A673 (cell line): Measurements from ENCODE around the gene MAP7. TPM values are rescaled to one million over a fixed set of nuclear protein-coding genes. Genes with fewer than 3 reads are reported as not detected.

Experiments used
- BruUV-seq: library from RNA; stranded (reverse); fragments of 400-500 nt; replicated peaks from 2 replicates; lab custom pipeline; 2021; lab: Mats Ljungman, UMichigan
- CTCF ChIA-PET: fragments of 300-600 bp; sonication (Branson Sonifier 250); formaldehyde crosslinking; loops from one replicate; lab custom pipeline; 2022; ENCODE audit warnings: antibody characterized with exemption; lab: Charles Lee
- POLR2A ChIA-PET: fragments of 300-600 bp; sonication (Branson Sonifier 250); formaldehyde crosslinking; loops from one replicate; lab custom pipeline; 2022; ENCODE audit warnings: antibody characterized with exemption; ENCODE audit not compliant: low non-redundant PET; lab: Charles Lee
- DNase-seq: peaks from one replicate; pipeline ENCODE4 v3.0.0-alpha.2; 2015; ENCODE audit warnings: low spot score
- H3K27ac ChIP-seq: fragments of 200-600 bp; sonication (generic); 2 replicates; pipeline ENCODE4 v1.5.1; 2016; ENCODE audit warnings: mixed run types, low read depth, mild to moderate bottlenecking, mixed read lengths, antibody characterized with exemption, low read length; ENCODE audit not compliant: poor library complexity, severe bottlenecking
- H3K27me3 ChIP-seq: fragments of 200-600 bp; sonication (generic); replicated peaks from 2 replicates; pipeline ENCODE4 v1.6.1; 2017; ENCODE audit warnings: mixed run types, low read depth, mild to moderate bottlenecking, mixed read lengths, antibody characterized with exemption, low read length; ENCODE audit not compliant: insufficient read depth, poor library complexity
- H3K36me3 ChIP-seq: fragments of 200-600 bp; sonication (generic); 2 replicates; pipeline ENCODE4 v1.6.1; 2016; ENCODE audit warnings: mixed run types, mild to moderate bottlenecking, mixed read lengths, antibody characterized with exemption, low read length; ENCODE audit not compliant: insufficient read depth, poor library complexity, severe bottlenecking
- H3K4me1 ChIP-seq: fragments of 200-600 bp; sonication (generic); 2 replicates; pipeline ENCODE4 v1.6.1; 2017; ENCODE audit warnings: mixed run types, mild to moderate bottlenecking, mixed read lengths, antibody characterized with exemption, low read length; ENCODE audit not compliant: insufficient read depth, poor library complexity, severe bottlenecking
- H3K4me3 ChIP-seq: fragments of 200-600 bp; sonication (generic); 2 replicates; pipeline ENCODE4 v1.5.1; 2016; ENCODE audit warnings: low read depth, mixed run types, mild to moderate bottlenecking, mixed read lengths, low read length; ENCODE audit not compliant: poor library complexity, severe bottlenecking
- H3K9me3 ChIP-seq: fragments of 200-600 bp; sonication (generic); 2 replicates; pipeline ENCODE4 v1.6.1; 2016; ENCODE audit warnings: mixed run types, low read depth, mild to moderate bottlenecking, mixed read lengths, antibody characterized with exemption, low read length; ENCODE audit not compliant: poor library complexity, severe bottlenecking
- EZH2 ChIP-seq: fragments of 200-600 bp; sonication (generic); IDR thresholded peaks from 2 replicates; pipeline ENCODE4 v1.6.1; 2017; ENCODE audit warnings: borderline replicate concordance, low read depth, mild to moderate bottlenecking, mixed read lengths, antibody characterized with exemption, low read length; ENCODE audit not compliant: poor library complexity, severe bottlenecking
- intact Hi-C: fragments of 100-400 bp; cut with micrococcal nuclease; formaldehyde crosslinking; loops from one replicate; pipeline ENCODE4 v1.10.0; 2022; ENCODE audit not compliant: unreplicated experiment
- total RNA-seq: library from RNA; stranded (reverse); gene quantifications from 2 replicates; pipeline ENCODE4 v1.2.3, GENCODE V29; 2021
- TF ChIP-seq, protein P1 (sequence below): fragments of 300-800, 200-600 bp; sonication (generic); conservative IDR thresholded peaks from 2 replicates; pipeline ENCODE4 v1.5.1; 2017; ENCODE audit warnings: low read depth, mild to moderate bottlenecking, antibody characterized with exemption, low read length, moderate library complexity, mixed read lengths

MAP7 gene
- total RNA-seq, 1 experiment from 2014 or later: 0.09 TPM

DNA sequence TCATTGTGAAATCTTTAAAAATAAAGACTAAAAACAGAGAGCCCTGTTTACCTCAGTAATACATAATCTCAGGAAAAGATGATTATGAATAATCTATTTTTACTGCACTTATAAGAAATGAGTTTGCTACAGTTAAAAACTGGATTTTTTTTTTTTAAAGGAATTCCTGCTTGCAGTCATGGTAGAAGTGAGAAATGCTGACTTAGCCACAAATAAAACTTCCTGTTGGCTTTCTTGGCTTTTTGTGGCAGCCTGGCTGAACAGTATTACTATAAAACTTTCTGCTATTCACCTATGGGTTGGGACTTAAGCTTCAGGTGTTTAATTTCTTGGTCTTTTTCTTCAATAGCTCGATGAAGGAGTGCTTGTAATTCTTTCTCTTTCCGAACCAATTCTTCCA, 12.0 kb upstream of the MAP7 start:
- ChIA-PET CTCF (no interaction called here), POLR2A (no interaction called here)
- Histone ChIP-seq H3K36me3 (no peaks in the 10 kb centered on the region), H3K4me1 (peaks cover 4% of the 10 kb centered on the region), H3K27me3 (no peaks in the 10 kb centered on the region), H3K9me3 (no peaks in the 10 kb centered on the region), H3K4me3 (no peak overlapping the region), H3K27ac (no peak overlapping the region)
- BruUV-seq: no TSS peak
- DNase-seq: no peak
- TF ChIP-seq, protein P1, sequence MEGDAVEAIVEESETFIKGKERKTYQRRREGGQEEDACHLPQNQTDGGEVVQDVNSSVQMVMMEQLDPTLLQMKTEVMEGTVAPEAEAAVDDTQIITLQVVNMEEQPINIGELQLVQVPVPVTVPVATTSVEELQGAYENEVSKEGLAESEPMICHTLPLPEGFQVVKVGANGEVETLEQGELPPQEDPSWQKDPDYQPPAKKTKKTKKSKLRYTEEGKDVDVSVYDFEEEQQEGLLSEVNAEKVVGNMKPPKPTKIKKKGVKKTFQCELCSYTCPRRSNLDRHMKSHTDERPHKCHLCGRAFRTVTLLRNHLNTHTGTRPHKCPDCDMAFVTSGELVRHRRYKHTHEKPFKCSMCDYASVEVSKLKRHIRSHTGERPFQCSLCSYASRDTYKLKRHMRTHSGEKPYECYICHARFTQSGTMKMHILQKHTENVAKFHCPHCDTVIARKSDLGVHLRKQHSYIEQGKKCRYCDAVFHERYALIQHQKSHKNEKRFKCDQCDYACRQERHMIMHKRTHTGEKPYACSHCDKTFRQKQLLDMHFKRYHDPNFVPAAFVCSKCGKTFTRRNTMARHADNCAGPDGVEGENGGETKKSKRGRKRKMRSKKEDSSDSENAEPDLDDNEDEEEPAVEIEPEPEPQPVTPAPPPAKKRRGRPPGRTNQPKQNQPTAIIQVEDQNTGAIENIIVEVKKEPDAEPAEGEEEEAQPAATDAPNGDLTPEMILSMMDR: no peak
- TF ChIP-seq EZH2: no peak
- intact Hi-C loops: no loop called here

DNA sequence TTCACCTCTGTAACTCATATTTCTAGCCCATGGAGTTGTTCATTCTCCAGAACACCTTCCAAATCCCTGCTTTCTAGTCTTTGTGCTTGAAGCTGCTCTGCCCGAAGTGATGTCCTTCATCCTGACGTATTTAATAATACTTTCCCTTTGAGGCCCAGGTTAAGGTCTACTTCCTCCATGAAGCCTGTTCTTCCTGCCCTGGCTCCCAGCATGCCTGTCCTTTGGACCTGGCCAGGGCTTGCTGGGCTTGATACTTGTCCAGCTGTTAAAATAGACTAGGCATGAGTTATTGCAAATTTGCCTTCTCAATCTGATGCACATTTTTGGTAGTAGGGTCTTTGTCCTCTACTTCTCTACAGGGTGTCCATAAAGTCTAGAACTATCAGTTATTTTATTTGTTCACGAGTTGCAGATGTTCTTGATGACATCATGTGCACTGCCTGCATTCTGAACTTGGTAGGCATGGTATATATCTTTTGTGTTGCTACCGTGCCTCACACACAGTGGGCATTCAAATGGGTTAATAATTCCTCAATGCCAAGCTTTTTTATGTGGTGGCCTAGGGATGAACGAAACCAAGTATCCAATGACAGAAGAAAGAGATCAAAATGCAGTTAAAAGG, 3.1 kb upstream of the MAP7 start:
- Histone ChIP-seq H3K27ac (no peak overlapping the region), H3K4me3 (no peak overlapping the region), H3K9me3 (no peaks in the 10 kb centered on the region), H3K36me3 (no peaks in the 10 kb centered on the region), H3K4me1 (peaks cover 12% of the 10 kb centered on the region), H3K27me3 (peaks cover 33% of the 10 kb centered on the region)
- intact Hi-C loops: no loop called here
- TF ChIP-seq, protein P1: no peak
- no peak for TF ChIP-seq EZH2
- no peak for DNase-seq
- no TSS peak for BruUV-seq
- CTCF ChIA-PET: no interaction called here
- POLR2A ChIA-PET: no interaction called here

DNA sequence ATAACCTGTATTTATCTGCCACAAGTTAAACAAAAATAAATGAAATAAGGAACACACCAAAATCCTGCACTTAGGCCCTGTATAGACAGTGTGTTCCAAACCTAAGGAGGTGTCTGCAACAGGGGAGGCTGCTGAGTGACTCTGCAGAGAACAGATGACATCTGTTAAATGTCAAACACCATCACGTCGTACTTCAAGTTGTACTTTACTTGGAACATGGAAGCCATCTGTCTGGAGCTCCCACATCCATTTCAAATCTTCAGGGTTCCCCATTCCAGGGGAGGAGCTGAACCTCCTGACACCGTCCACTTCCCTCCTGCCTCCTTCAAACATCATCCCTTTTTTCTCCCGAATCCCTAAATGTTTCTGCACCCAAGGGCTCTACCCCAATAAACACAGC, 1.8 kb upstream of the MAP7 start:
- intact Hi-C loops: no loop called here
- no TSS peak for BruUV-seq

More for the DNA sequence above, 1.8 kb upstream of the MAP7 start:
- no peaks in the 10 kb centered on the region for H3K36me3 ChIP-seq
- no peaks in the 10 kb centered on the region for H3K9me3 ChIP-seq
- peaks cover 12% of the 10 kb centered on the region for H3K4me1 ChIP-seq
- H3K27ac ChIP-seq: no peak overlapping the region
- no peak for DNase-seq
- H3K27me3 ChIP-seq: peaks cover 37% of the 10 kb centered on the region
- no peak overlapping the region for H3K4me3 ChIP-seq
- TF ChIP-seq EZH2: no peak
- TF ChIP-seq, protein P1: no peak
- CTCF ChIA-PET: no interaction called here
- POLR2A ChIA-PET: no interaction called here
